HCT116 (cell line): ENCODE measurements around the gene AFF1. TPM values are rescaled to one million over a fixed set of nuclear protein-coding genes. Genes with fewer than 3 reads are reported as not detected.

ENCODE experiments used
- ATAC-seq: fragments of 200-7000 bp; cut with Tn5 transposase; 2 replicates; pipeline ENCODE4 v1.9.1; 2020; ENCODE audit warnings: mild to moderate bottlenecking, moderate library complexity
- BruUV-seq: library from RNA; stranded (reverse); fragments of 400-500 nt; replicated peaks from 2 replicates; lab custom pipeline; 2021; lab: Mats Ljungman, UMichigan
- CTCF ChIA-PET: fragments of 300-600 bp; sonication (Branson Sonifier 250); formaldehyde crosslinking; loops from one replicate; lab custom pipeline; 2021; ENCODE audit warnings: antibody characterized with exemption; lab: Charles Lee
- POLR2A ChIA-PET: fragments of 300-600, 350-600 bp; sonication (Branson Sonifier 250); formaldehyde crosslinking; loops from one replicate; lab custom pipeline; 2021; ENCODE audit warnings: antibody characterized with exemption; lab: Charles Lee
- RAD21 ChIA-PET, 2 experiments: fragments of 300-600 bp; sonication (Branson Sonifier 250); formaldehyde crosslinking; loops; one replicate each; lab custom pipeline; 2023; ENCODE audit warnings: low total read pairs in 2 of 2; ENCODE audit not compliant: uncharacterized antibody in 2 of 2, unreplicated experiment in 2 of 2, low non-redundant PET in 1 of 2; lab: Charles Lee
- DNase-seq: peaks from one replicate; pipeline ENCODE4 v3.0.0-alpha.2; 2010; ENCODE audit warnings: low read depth, low spot score
- H2AFZ ChIP-seq: fragments of 200-600 bp; shearing (Covaris generic), sonication (generic); 2 replicates; pipeline ENCODE4 v1.6.1; 2017; ENCODE audit warnings: low read depth, mixed run types, mixed read lengths, antibody characterized with exemption, low read length; ENCODE audit not compliant: poor library complexity, severe bottlenecking
- H3K27ac ChIP-seq: 2 replicates; pipeline ENCODE4 v1.5.1; 2012; ENCODE audit warnings: low read depth, low read length
- H3K27me3 ChIP-seq: fragments of 200-600 bp; sonication (generic); 2 replicates; pipeline ENCODE4 v1.6.1; 2016; ENCODE audit warnings: mixed run types, low read length, mixed read lengths; ENCODE audit not compliant: insufficient read depth
- H3K36me3 ChIP-seq, 2 experiments: fragments of 200-500 bp in 1 of 2; fragments of 200-600 bp in 1 of 2; sonication (Bioruptor generic) in 1 of 2; sonication (generic) in 1 of 2; 2 replicates each; pipeline versions ENCODE4 v1.5.1 to v1.6.1; 2014 to 2016; ENCODE audit warnings: low read length in 2 of 2, inconsistent platforms in 1 of 2, mixed read lengths in 1 of 2, mixed run types in 1 of 2; ENCODE audit not compliant: insufficient read depth in 2 of 2, control insufficient read depth in 1 of 2
- H3K4me1 ChIP-seq, 2 experiments: fragments of 200-600 bp in 1 of 2; sonication (generic) in 1 of 2; 2 replicates each; pipeline versions ENCODE4 v1.5.1 to v1.6.1; 2012 to 2017; ENCODE audit warnings: low read length in 2 of 2, inconsistent platforms in 1 of 2, mild to moderate bottlenecking in 1 of 2, mixed read lengths in 1 of 2, mixed run types in 1 of 2, moderate library complexity in 1 of 2; ENCODE audit not compliant: insufficient read depth in 2 of 2, control insufficient read depth in 1 of 2
- H3K4me2 ChIP-seq: fragments of 200-600 bp; sonication (generic); 2 replicates; pipeline ENCODE4 v1.6.1; 2017; ENCODE audit warnings: mixed run types, low read length, mixed read lengths
- H3K4me3 ChIP-seq, 2 experiments: fragments of 200-600 bp in 1 of 2; sonication (generic) in 1 of 2; replicated peaks in 1 of 2; 2 replicates each; pipeline ENCODE4 v1.5.1; 2011 to 2016; ENCODE audit warnings: low read length in 2 of 2, control low read depth in 1 of 2, low read depth in 1 of 2, mild to moderate bottlenecking in 1 of 2, mixed read lengths in 1 of 2, mixed run types in 1 of 2
- H3K79me2 ChIP-seq: fragments of 200-600 bp; sonication (generic); 2 replicates; pipeline ENCODE4 v1.6.1; 2017; ENCODE audit warnings: mild to moderate bottlenecking, mixed run types, low read length, moderate library complexity, mixed read lengths; ENCODE audit not compliant: insufficient read depth
- H3K9ac ChIP-seq: fragments of 200-600 bp; sonication (generic); 2 replicates; pipeline ENCODE4 v1.6.1; 2016; ENCODE audit warnings: low read length, mixed read lengths
- H3K9me2 ChIP-seq: fragments of 200-600 bp; sonication (generic), shearing (Covaris generic); 2 replicates; pipeline ENCODE4 v1.6.1; 2017; ENCODE audit warnings: mixed run types, mild to moderate bottlenecking, moderate library complexity; ENCODE audit not compliant: insufficient read depth
- H3K9me3 ChIP-seq, 2 experiments: fragments of 200-500 bp in 1 of 2; fragments of 200-600 bp in 1 of 2; sonication (Bioruptor generic) in 1 of 2; sonication (generic) in 1 of 2; 2 replicates each; pipeline ENCODE4 v1.6.1; 2014 to 2017; ENCODE audit warnings: low read length in 2 of 2, mixed read lengths in 2 of 2, inconsistent platforms in 1 of 2, low read depth in 1 of 2, mild to moderate bottlenecking in 1 of 2, mixed run types in 1 of 2, moderate library complexity in 1 of 2; ENCODE audit not compliant: control insufficient read depth in 1 of 2, insufficient read depth in 1 of 2
- H4K20me1 ChIP-seq: fragments of 200-600 bp; sonication (generic), shearing (Covaris generic); 2 replicates; pipeline ENCODE4 v1.6.1; 2017; ENCODE audit warnings: mixed run types, mild to moderate bottlenecking, moderate library complexity; ENCODE audit not compliant: insufficient read depth
- CBX3 ChIP-seq: IDR thresholded peaks from 2 replicates; pipeline ENCODE4 v1.6.1; 2012; ENCODE audit warnings: low read depth
- CTCF ChIP-seq, 3 experiments: fragments of 200-600 bp in 1 of 3; sonication (generic) in 1 of 3; IDR thresholded peaks in 2 of 3; conservative IDR thresholded peaks in 1 of 3; 2 replicates each; pipeline ENCODE4 v1.5.1; 2012 to 2017; ENCODE audit warnings: low read depth in 2 of 3, low read length in 2 of 3, antibody characterized with exemption in 1 of 3, borderline replicate concordance in 1 of 3, control low read depth in 1 of 3, mild to moderate bottlenecking in 1 of 3, mixed read lengths in 1 of 3, mixed run types in 1 of 3, moderate library complexity in 1 of 3; ENCODE audit not compliant: insufficient read depth in 1 of 3
- EGR1 ChIP-seq: IDR thresholded peaks from 2 replicates; pipeline ENCODE4 v1.6.1; 2012; ENCODE audit warnings: low read depth
- ELF1 ChIP-seq: IDR thresholded peaks from 2 replicates; pipeline ENCODE4 v1.6.1; 2012; ENCODE audit warnings: low read depth, borderline replicate concordance
- EZH2 ChIP-seq: fragments of 200-600 bp; sonication (generic); IDR thresholded peaks from 2 replicates; pipeline ENCODE4 v1.6.1; 2017; ENCODE audit warnings: antibody characterized with exemption, mixed run types
- JUND ChIP-seq: IDR thresholded peaks from 2 replicates; pipeline ENCODE4 v1.6.1; 2012
- MAX ChIP-seq: IDR thresholded peaks from 2 replicates; pipeline ENCODE4 v1.6.1; 2012
- POLR2A ChIP-seq: IDR thresholded peaks from 2 replicates; pipeline ENCODE4 v1.7.0; 2011; ENCODE audit warnings: borderline replicate concordance; ENCODE audit not compliant: insufficient read depth, insufficient read length; ENCODE audit errors: extremely low read depth
- POLR2AphosphoS5 ChIP-seq: IDR thresholded peaks from 2 replicates; pipeline ENCODE4 v1.6.1; 2011; ENCODE audit warnings: mild to moderate bottlenecking, low read depth, low read length, moderate library complexity
- RAD21 ChIP-seq: IDR thresholded peaks from 2 replicates; pipeline ENCODE4 v1.6.1; 2012; ENCODE audit warnings: low read depth, mild to moderate bottlenecking
- REST ChIP-seq: IDR thresholded peaks from 2 replicates; pipeline ENCODE4 v1.6.1; 2012; ENCODE audit warnings: low read depth
- SIN3A ChIP-seq: IDR thresholded peaks from 2 replicates; pipeline ENCODE4 v1.6.1; 2012; ENCODE audit warnings: low read depth
- SP1 ChIP-seq: IDR thresholded peaks from 2 replicates; pipeline ENCODE4 v1.6.1; 2012; ENCODE audit warnings: low read depth
- SRF ChIP-seq: IDR thresholded peaks from 2 replicates; pipeline ENCODE4 v1.6.1; 2012; ENCODE audit warnings: low read depth
- ZBTB33 ChIP-seq: IDR thresholded peaks from 2 replicates; pipeline ENCODE4 v1.6.1; 2011; ENCODE audit warnings: mild to moderate bottlenecking, low read length, moderate library complexity; ENCODE audit not compliant: insufficient replicate concordance; ENCODE audit errors: extremely low read depth
- ZFX ChIP-seq: fragments of 450-650 bp; IDR thresholded peaks from 2 replicates; pipeline ENCODE4 v1.6.1; 2017
- intact Hi-C: fragments of 100-400 bp; cut with micrococcal nuclease; formaldehyde crosslinking; loops from 2 replicates; pipeline ENCODE4 v1.10.0; 2022
- total RNA-seq: library from RNA; stranded (reverse); gene quantifications from one replicate; pipeline ENCODE4 v1.2.1, GENCODE V29; 2021; ENCODE audit not compliant: unreplicated experiment

The AFF1 gene
- total RNA-seq, 1 experiment from 2014 or later, result 43.1 TPM

- TSS peak; percentile 63 for BruUV-seq
- intact Hi-C loops, result no loop called here
- POLR2A ChIA-PET, result interaction anchor here (0.8 to 2.4 kb wide), 9 partner anchors 9 to 77 kb away, joined by 3 to 17 read pairs (median 4); no protein-coding TSS in a partner anchor
These were observed 552 bp upstream of the AFF1 start for GRCh38 chr4:86934147-86934770.

More at GRCh38 chr4:86934147-86934770, 552 bp upstream of the AFF1 start:
- DNase-seq (no peak), ATAC-seq (no peak)
- Histone ChIP-seq H3K27ac (peak overlapping the region; percentile 91), H3K36me3 (no peaks in the 10 kb centered on the region), H3K27me3 (no peaks in the 10 kb centered on the region), H3K4me1 (peaks cover 12 to 30% of the 10 kb centered on the region in 2 experiments), H2AFZ (peak overlapping the region; percentile 81), H3K4me3 (peak overlapping the region; percentile 53 to 84), H4K20me1 (no peaks in the 10 kb centered on the region), H3K4me2 (peak overlapping the region; percentile 98), H3K9me2 (no peaks in the 10 kb centered on the region), H3K9ac (peak overlapping the region; percentile 83), H3K9me3 (no peaks in the 10 kb centered on the region), H3K79me2 (peaks cover 29% of the 10 kb centered on the region)
- TF ChIP-seq EGR1, result no peak; the same call in 1 of the 2 replicates
- TF ChIP-seq SIN3A, result no peak
- no peak for TF ChIP-seq REST
- TF ChIP-seq MAX, result no peak
- TF ChIP-seq ZBTB33, result no peak
- no peak for TF ChIP-seq ELF1
- TF ChIP-seq JUND, result no peak; the same call in 1 of the 2 replicates
- TF ChIP-seq POLR2A, result no peak
- TF ChIP-seq SP1, result no peak; the same call in 1 of the 2 replicates
- TF ChIP-seq RAD21, result no peak
- no peak for TF ChIP-seq CBX3
- TF ChIP-seq POLR2AphosphoS5, result no peak
- no peak for TF ChIP-seq CTCF (IDR thresholded peaks at IDR 0.05 in 2 of 3, conservative IDR thresholded peaks at IDR 0.05 in 1 of 3; ENCODE audit: borderline replicate concordance in 1 of 3, insufficient read depth in 1 of 3, low read depth in 2 of 3, low read length in 2 of 3)
- TF ChIP-seq EZH2, result no peak
- no peak for TF ChIP-seq SRF
- no peak for TF ChIP-seq ZFX
- RAD21 ChIA-PET, result interaction anchor here in 1 of 2 experiments (1.0 kb wide), 1 partner anchor 12 kb away, joined by 3 read pairs; no protein-coding TSS in a partner anchor
- CTCF ChIA-PET, result interaction anchor here (1.4 to 3.7 kb wide), 3 partner anchors 12 to 301 kb away, joined by 5 to 28 read pairs (median 8); no protein-coding TSS in a partner anchor
